GM23248 (cell line): Measurements from ENCODE around the gene TCAIM.

Source experiments
- EZH2 ChIP-seq: fragments of 200-600 bp; sonication (generic); IDR thresholded peaks from 2 replicates; pipeline ENCODE4 v1.6.1; 2018; ENCODE audit warnings: antibody characterized with exemption, mild to moderate bottlenecking; ENCODE audit not compliant: insufficient read depth, poor library complexity, severe bottlenecking
- EZH2phosphoT487 ChIP-seq: fragments of 200-600 bp; sonication (generic); IDR thresholded peaks from 2 replicates; pipeline ENCODE4 v1.6.1; 2018; ENCODE audit warnings: antibody characterized with exemption, moderate library complexity, mild to moderate bottlenecking, low read depth; ENCODE audit not compliant: insufficient read depth

DNA sequence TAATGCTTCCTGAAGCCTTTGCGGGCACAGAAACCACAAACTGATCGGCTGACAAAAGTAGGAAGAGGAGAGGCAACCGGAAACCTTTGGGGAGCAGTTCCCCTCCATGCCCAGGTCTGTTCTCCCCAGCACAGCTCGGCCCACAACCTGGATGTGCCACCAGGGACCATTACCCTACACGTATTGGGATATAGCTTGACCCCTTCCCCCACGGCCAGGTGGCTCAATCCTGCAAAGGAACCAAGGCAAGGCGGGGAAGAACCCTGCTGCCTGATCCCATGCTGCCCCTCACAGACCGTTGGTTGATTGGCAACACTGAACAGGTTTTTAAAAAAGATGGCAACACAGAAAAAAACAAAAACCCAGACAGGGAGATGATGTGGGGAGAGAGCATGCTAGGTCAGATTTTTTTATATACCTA is 19.7 kb upstream of the TCAIM start:
- TF ChIP-seq EZH2 = no peak
- TF ChIP-seq EZH2phosphoT487 = no peak
